H1 (cell line): ENCODE results near the gene CCDC77. TPM values are rescaled to one million over a fixed set of nuclear protein-coding genes. Genes with fewer than 3 reads are reported as not detected.

ENCODE experiments used
- RXRA ChIP-seq: IDR thresholded peaks from 2 replicates; pipeline ENCODE4 v1.6.1; 2011; ENCODE audit warnings: low read depth, mild to moderate bottlenecking, low read length, moderate library complexity; ENCODE audit not compliant: insufficient read depth
- polyA plus RNA-seq, 7 experiments: library from polyadenylated mRNA; depleted of rRNA in 3 of 7; stranded (reverse) in 5 of 7; unstranded in 2 of 7; fragments of >200 nt in 5 of 7; fragments of 200-250 nt in 2 of 7; gene quantifications; 1 replicate in 5 of 7; 2 replicates in 1 of 7; 4 replicates in 1 of 7; pipeline versions ENCODE4 v1.2.1 to v1.2.3, GENCODE V29; 2011 to 2013; ENCODE audit warnings: missing spikeins in 2 of 7, mixed read lengths in 2 of 7
- total RNA-seq: library from RNA; stranded (reverse); fragmentation: NEBNext Ultra II Directional; extraction: Animal tissue kit (Norgen Biotek cat#: 25700); gene quantifications from 2 replicates; pipeline ENCODE4 v1.2.1, GENCODE V29; 2021

Gene CCDC77
- total and polyA plus RNA-seq, 2 of the 8 experiments (the other 6 are each of a cell fraction or from before 2014, with no cell fraction given), result 10.3 to 30.4 TPM

- TF ChIP-seq RXRA, result no peak
- TF ChIP-seq, all 59 proteins: peak for 0
Measured at GRCh38 chr12:388012-388411, 13.4 kb upstream of the CCDC77 start (continued).
